Upper lobe of left lung (tissue), 4 donors: ENCODE data around the gene ASCC3.

Experiments
- EP300 ChIP-seq, 4 donors: sonication (generic); formaldehyde crosslinking; IDR thresholded peaks; one replicate each; pipeline ENCODE4 v1.5.1; 2017; ENCODE audit warnings: antibody characterized with exemption in 4 of 4, control low read depth in 2 of 4
- POLR2A ChIP-seq, 4 donors: fragments of 450-650 bp; IDR thresholded peaks; one replicate each; pipeline ENCODE4 v1.5.1; 2016 to 2017; ENCODE audit warnings: antibody characterized with exemption in 4 of 4, mild to moderate bottlenecking in 2 of 4
- POLR2AphosphoS5 ChIP-seq, 2 donors: sonication (generic); formaldehyde crosslinking; IDR thresholded peaks; one replicate each; pipeline ENCODE4 v1.5.1; 2017; ENCODE audit warnings: antibody characterized with exemption in 2 of 2
- TF ChIP-seq, protein P1 (sequence below), 6 experiments: fragments of 450-650 bp in 4 of 6; fragments of 200-600 bp in 2 of 6; sonication (generic) in 2 of 6; IDR thresholded peaks; one replicate each; pipeline ENCODE4 v1.5.1; 2016 to 2019; ENCODE audit warnings: antibody characterized with exemption in 6 of 6

DNA sequence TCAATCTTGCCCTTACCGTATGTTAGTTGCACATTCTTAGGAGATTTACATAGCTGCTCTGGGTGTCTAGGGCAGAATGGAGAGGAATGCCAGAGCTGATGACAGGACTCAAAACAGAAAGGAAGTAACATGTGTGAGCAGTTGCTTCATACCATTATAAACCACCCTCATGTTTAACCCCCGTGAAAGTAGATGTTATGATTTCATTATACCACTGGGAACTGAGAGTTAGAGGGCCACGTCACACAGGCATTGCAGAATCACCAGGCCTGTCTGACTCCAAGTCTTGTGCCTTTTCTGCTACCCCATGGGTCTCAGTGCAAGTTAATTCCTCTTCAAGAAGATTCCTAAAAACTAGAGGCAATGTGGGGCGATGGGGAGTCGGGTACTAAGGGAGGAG is 392.9 kb downstream of the ASCC3 start:
- TF ChIP-seq, protein P1, sequence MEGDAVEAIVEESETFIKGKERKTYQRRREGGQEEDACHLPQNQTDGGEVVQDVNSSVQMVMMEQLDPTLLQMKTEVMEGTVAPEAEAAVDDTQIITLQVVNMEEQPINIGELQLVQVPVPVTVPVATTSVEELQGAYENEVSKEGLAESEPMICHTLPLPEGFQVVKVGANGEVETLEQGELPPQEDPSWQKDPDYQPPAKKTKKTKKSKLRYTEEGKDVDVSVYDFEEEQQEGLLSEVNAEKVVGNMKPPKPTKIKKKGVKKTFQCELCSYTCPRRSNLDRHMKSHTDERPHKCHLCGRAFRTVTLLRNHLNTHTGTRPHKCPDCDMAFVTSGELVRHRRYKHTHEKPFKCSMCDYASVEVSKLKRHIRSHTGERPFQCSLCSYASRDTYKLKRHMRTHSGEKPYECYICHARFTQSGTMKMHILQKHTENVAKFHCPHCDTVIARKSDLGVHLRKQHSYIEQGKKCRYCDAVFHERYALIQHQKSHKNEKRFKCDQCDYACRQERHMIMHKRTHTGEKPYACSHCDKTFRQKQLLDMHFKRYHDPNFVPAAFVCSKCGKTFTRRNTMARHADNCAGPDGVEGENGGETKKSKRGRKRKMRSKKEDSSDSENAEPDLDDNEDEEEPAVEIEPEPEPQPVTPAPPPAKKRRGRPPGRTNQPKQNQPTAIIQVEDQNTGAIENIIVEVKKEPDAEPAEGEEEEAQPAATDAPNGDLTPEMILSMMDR (IDR thresholded peaks at IDR 0.05): no peak
- TF ChIP-seq POLR2A (IDR thresholded peaks at IDR 0.05) (no peak), POLR2AphosphoS5 (IDR thresholded peaks at IDR 0.05) (no peak), EP300 (IDR thresholded peaks at IDR 0.05) (no peak)
